ENCODE results near the gene PIP4P1. TPM values are rescaled to one million over a fixed set of nuclear protein-coding genes. Genes with fewer than 3 reads are reported as not detected.

PIP4P1 gene
- total RNA-seq, 1 donor from 2014 or later, result 24.1 TPM

DNA sequence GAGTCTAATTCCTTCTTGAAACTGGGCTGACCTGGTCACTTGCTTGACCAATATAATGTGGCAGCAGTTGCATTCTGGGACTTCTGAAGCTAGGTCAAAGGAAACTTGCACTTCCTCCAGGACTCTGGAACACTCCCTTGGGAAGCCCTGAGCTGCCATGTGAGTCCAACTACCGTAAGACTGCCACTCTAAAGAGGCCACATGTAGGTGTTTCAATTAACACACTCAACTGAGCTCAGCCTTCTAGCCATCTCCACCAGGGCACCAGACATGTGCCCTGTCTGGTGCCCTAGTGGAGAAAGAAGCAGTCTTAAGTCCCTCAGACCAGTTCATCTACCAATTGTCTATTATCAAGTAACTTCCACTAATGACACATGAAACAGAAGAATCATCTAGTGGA lies 41.8 kb downstream of the PIP4P1 start:
- H3K27ac ChIP-seq, result no peak overlapping the region
- intact Hi-C loops (cut with DNase I), result loop anchor here (10.0 kb wide), 1 partner anchor 195 kb away; no protein-coding TSS in a partner anchor

GRCh38 chr14:20418501-20418909 lies 42.7 kb downstream of the PIP4P1 start:
- no peaks in the 10 kb centered on the region for H3K36me3 ChIP-seq
- no peak for DNase-seq (ENCODE audit: extremely low spot score in 2 of 2)
- no peak overlapping the region for H3K27ac ChIP-seq
- intact Hi-C loops (cut with DNase I), result loop anchor here (10.0 kb wide), 1 partner anchor 196 kb away; no protein-coding TSS in a partner anchor
- TF ChIP-seq CTCF (IDR thresholded peaks at IDR 0.05) (no peak), POLR2AphosphoS5 (IDR thresholded peaks at IDR 0.05; ENCODE audit: insufficient read depth in 1 of 2, low read depth in 1 of 2) (no peak)
- no peak overlapping the region for H3K4me3 ChIP-seq
- no peaks in the 10 kb centered on the region for H3K9me3 ChIP-seq
- H3K4me1 ChIP-seq, result peaks cover 8% of the 10 kb centered on the region
- H3K27me3 ChIP-seq, result no peaks in the 10 kb centered on the region

More for the DNA sequence above, 41.8 kb downstream of the PIP4P1 start:
- no peaks in the 10 kb centered on the region for H3K9me3 ChIP-seq
- TF ChIP-seq POLR2A (IDR thresholded peaks at IDR 0.05) (no peak), CTCF (IDR thresholded peaks at IDR 0.05) (no peak), POLR2AphosphoS5 (IDR thresholded peaks at IDR 0.05; ENCODE audit: insufficient read depth in 1 of 2, low read depth in 1 of 2) (no peak)
- DNase-seq (ENCODE audit: extremely low spot score in 2 of 2), result no peak
- H3K4me1 ChIP-seq, result no peaks in the 10 kb centered on the region
- H3K36me3 ChIP-seq, result no peaks in the 10 kb centered on the region
- no peaks in the 10 kb centered on the region for H3K27me3 ChIP-seq
- H3K4me3 ChIP-seq, result no peak overlapping the region

DNA sequence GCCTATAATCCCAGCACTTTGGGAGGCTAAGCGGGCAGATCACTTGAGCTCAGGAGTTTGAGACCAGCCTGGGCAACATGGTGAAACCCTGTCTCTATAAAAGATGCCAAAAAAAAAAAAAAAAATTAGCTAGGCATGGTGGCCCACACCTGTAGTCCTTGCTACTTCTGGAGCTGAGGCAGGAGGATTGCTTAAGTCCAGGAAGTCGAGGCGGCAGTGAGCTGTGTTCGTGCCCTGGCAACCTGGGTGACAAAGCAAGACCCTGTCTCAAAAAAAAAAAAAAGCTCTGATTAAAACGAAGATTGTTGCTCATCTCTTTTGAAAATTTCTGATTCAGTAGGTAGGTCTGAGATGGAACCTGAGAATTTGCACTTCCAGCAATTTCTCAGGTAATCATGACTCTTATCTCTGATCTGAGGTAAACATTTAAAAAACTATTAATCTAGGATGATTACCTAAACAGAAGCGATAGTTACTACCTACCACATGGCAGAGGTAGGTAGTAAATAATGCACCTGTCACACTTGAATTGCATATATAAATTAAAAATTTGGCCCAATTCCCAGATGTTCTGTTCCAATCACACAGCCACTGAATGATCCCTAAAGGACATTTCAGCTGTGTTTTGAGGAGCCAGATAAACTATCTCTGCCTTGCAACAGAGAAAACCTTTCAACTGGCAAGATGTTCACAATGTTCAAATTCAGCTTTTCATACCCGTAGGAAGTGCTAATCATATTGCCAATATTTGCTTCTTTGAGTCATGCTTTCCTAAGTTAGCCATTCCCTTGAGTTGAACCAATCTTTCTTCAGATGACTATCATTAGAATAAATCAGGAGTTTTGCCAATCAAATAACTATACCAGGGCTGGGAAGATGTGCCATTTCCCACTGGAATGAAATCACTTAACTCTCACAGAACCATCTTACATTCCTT lies 43.7 kb downstream of the PIP4P1 start:
- Histone ChIP-seq H3K4me1 (peaks cover 9% of the 10 kb centered on the region), H3K9me3 (no peaks in the 10 kb centered on the region), H3K27me3 (no peaks in the 10 kb centered on the region), H3K36me3 (no peaks in the 10 kb centered on the region), H3K4me3 (no peak overlapping the region), H3K27ac (no peak overlapping the region)
- TF ChIP-seq POLR2AphosphoS5 (IDR thresholded peaks at IDR 0.05; ENCODE audit: insufficient read depth in 1 of 2, low read depth in 1 of 2) (no peak), CTCF (IDR thresholded peaks at IDR 0.05) (no peak), POLR2A (IDR thresholded peaks at IDR 0.05) (no peak)
- intact Hi-C loops (cut with DNase I), result loop anchor here (10.0 kb wide), 1 partner anchor 197 kb away; no protein-coding TSS in a partner anchor
- DNase-seq (ENCODE audit: extremely low spot score in 2 of 2), result no peak

DNA sequence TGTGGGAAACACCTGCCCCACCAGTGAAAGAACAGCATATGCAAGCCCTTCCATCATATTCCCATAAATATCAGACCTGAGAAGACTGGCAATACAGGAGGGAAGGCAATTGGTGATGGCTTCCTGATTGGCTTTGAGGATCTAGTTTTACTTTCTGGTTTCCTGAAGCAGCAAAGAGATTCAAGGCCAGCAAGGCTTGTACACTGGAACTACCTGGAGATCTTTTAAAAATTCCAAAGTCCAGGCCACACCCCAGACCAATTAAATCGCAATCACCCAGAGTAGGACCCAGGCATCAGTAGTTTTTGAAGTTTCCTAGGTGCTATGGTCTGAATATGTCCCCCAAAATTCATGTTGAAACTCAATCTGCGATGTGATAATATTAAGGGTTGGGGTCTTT lies 45.0 kb downstream of the PIP4P1 start:
- no peak for DNase-seq (ENCODE audit: extremely low spot score in 2 of 2)
- intact Hi-C loops (cut with DNase I), result loop anchor here (10.0 kb wide), 1 partner anchor 199 kb away; no protein-coding TSS in a partner anchor
- H3K4me1 ChIP-seq, result peaks cover 22% of the 10 kb centered on the region
- H3K27ac ChIP-seq, result no peak overlapping the region
- no peak overlapping the region for H3K4me3 ChIP-seq
- TF ChIP-seq POLR2AphosphoS5 (IDR thresholded peaks at IDR 0.05; ENCODE audit: insufficient read depth in 1 of 2, low read depth in 1 of 2) (no peak), POLR2A (IDR thresholded peaks at IDR 0.05) (no peak), CTCF (IDR thresholded peaks at IDR 0.05) (no peak)
- H3K9me3 ChIP-seq, result no peaks in the 10 kb centered on the region
- no peaks in the 10 kb centered on the region for H3K36me3 ChIP-seq
- no peaks in the 10 kb centered on the region for H3K27me3 ChIP-seq

GRCh38 chr14:20415782-20416206 lies 45.4 kb downstream of the PIP4P1 start:
- Histone ChIP-seq H3K27ac (no peak overlapping the region), H3K9me3 (no peaks in the 10 kb centered on the region), H3K36me3 (no peaks in the 10 kb centered on the region), H3K4me1 (peaks cover 26% of the 10 kb centered on the region), H3K4me3 (no peak overlapping the region), H3K27me3 (no peaks in the 10 kb centered on the region)
- DNase-seq (ENCODE audit: extremely low spot score in 2 of 2), result no peak
- intact Hi-C loops (cut with DNase I), result loop anchor here (10.0 kb wide), 1 partner anchor 199 kb away; no protein-coding TSS in a partner anchor
- no peak for TF ChIP-seq POLR2A (IDR thresholded peaks at IDR 0.05)
- TF ChIP-seq POLR2AphosphoS5 (IDR thresholded peaks at IDR 0.05; ENCODE audit: insufficient read depth in 1 of 2, low read depth in 1 of 2), result no peak
- peak in 2 of 3 experiments; percentile 0 to 47 for TF ChIP-seq CTCF (IDR thresholded peaks at IDR 0.05)

Data from vagina (tissue), 2 donors.